Measurements from ENCODE around the gene CRACR2B. TPM values are rescaled to one million over a fixed set of nuclear protein-coding genes. Genes with fewer than 3 reads are reported as not detected.

The CRACR2B gene
- total RNA-seq, 4 donors from 2014 or later: 0.48 to 5.7 (median 3.5) TPM

DNA sequence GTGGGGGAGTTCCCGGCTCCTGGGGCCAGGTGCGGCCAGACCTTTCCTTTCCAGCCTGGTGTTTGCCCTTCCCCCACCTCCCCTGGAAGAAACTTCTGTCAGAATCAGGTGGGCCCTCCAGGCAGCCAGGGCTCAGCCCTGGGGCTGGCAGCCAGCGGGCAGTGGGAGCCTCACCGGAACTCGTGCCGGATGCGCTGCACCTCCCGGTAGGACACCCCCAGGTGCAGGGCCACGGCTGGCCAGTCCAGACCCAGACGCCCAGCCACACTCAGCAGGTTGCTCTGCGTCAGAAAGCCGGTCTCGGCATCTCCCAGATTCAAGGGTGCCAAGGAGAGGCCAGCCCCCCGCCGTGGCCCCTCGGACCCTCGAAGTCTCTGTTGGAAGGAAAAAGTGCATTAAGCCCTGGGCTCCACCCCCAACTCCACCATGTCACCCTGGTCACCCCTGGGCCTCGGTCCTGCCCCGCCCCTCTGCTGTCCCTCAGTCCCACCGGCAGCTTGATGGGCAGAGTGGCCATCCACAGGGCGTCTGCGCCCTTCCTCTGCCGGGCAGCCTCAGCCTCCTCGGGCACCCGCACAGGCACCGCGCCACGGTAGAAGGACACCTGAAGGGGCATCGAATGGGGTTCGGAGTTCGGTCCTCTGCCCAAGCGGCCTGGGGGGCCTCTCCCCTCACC is 27.9 kb upstream of the CRACR2B start:
- Histone ChIP-seq H3K4me1 (peaks cover 37 to 60% (median 46%) of the 10 kb centered on the region in 3 donors), H3K27me3 (no peaks in the 10 kb centered on the region), H3K27ac (no peak overlapping the region), H3K4me3 (no peak overlapping the region), H3K9me3 (no peaks in the 10 kb centered on the region), H3K36me3 (peaks cover 0 to 48% (median 11%) of the 10 kb centered on the region in 3 donors)
- TF ChIP-seq, protein P1, sequence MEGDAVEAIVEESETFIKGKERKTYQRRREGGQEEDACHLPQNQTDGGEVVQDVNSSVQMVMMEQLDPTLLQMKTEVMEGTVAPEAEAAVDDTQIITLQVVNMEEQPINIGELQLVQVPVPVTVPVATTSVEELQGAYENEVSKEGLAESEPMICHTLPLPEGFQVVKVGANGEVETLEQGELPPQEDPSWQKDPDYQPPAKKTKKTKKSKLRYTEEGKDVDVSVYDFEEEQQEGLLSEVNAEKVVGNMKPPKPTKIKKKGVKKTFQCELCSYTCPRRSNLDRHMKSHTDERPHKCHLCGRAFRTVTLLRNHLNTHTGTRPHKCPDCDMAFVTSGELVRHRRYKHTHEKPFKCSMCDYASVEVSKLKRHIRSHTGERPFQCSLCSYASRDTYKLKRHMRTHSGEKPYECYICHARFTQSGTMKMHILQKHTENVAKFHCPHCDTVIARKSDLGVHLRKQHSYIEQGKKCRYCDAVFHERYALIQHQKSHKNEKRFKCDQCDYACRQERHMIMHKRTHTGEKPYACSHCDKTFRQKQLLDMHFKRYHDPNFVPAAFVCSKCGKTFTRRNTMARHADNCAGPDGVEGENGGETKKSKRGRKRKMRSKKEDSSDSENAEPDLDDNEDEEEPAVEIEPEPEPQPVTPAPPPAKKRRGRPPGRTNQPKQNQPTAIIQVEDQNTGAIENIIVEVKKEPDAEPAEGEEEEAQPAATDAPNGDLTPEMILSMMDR (IDR thresholded peaks at IDR 0.05): no peak
- no peak for TF ChIP-seq POLR2A (IDR thresholded peaks at IDR 0.05)
- WGBS, 2 donors: 40 to 95% methylated on average over 1 to 12 of the region's 32 CpGs
- intact Hi-C loops (cut with DNase I): no loop called here
- no peak for DNase-seq

DNA sequence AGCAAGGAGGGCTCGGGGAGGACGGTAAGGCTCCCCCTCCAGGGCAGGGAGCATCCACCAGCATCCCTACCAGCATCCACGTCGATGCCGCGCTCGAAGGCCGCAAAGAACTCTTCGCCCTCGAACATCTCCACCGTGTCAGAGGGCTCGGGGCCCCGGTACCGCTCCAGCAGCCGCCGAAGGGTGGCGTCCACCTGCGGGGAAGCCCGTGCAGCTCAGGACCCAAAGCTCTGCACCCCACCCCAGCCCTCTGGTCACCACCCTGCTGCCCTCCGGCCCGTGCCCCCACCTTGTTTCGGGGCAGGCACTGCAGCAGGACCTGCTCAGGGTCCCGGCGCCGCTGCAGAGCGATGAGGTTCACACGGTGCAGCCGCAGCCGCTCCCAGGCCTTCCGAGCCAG is 27.2 kb upstream of the CRACR2B start:
- no peak overlapping the region for H3K27ac ChIP-seq
- H3K36me3 ChIP-seq: peaks cover 0 to 48% (median 11%) of the 10 kb centered on the region in 3 donors
- TF ChIP-seq, protein P1 (IDR thresholded peaks at IDR 0.05): no peak
- no peak for TF ChIP-seq POLR2A (IDR thresholded peaks at IDR 0.05)
- no peaks in the 10 kb centered on the region for H3K9me3 ChIP-seq
- intact Hi-C loops (cut with DNase I): no loop called here
- no peak for DNase-seq
- no peaks in the 10 kb centered on the region for H3K27me3 ChIP-seq
- H3K4me3 ChIP-seq: no peak overlapping the region
- 89 to 98% methylated on average over 10 to 12 of the region's 30 CpGs for WGBS, 2 donors
- peaks cover 31 to 60% (median 46%) of the 10 kb centered on the region in 3 donors for H3K4me1 ChIP-seq

DNA sequence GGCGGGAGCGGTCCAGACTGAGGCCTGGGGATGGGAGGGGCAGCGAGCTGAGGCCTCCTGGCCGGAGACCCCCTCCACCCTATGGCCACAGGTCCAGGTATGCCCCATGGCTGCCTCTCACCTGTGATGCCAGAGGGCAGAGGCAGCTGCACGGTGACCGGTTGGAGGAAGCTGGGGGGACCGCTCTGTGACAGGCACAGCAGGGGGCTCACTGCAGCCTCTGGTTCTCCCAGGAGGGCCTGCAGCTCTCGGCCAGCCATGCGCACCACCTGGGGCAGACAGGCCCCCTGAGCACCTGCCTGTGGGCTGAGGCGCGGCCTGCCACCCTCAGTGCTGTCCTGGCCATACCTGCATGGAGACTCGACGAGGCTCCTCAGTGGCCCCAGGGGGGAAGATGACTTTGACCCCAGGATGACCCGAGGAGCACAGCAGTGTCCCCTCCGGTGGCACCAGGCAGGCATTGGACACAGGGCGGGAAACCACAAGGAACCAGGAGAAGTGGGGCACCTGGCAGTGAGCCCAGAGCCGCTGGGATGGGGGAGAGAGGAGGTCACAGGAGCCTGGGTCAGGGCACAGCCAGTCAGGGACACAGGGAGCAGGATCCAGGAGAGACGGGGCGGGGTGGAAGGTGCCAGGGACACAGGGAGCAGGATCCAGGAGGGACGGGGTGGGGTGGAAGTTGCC is 26.5 kb upstream of the CRACR2B start:
- intact Hi-C loops (cut with DNase I): no loop called here
- H3K4me3 ChIP-seq: no peak overlapping the region
- H3K9me3 ChIP-seq: no peaks in the 10 kb centered on the region
- no peak for DNase-seq
- WGBS, 2 donors: 78 to 88% methylated on average over 7 to 10 of the region's 20 CpGs
- no peaks in the 10 kb centered on the region for H3K27me3 ChIP-seq
- no peak overlapping the region for H3K27ac ChIP-seq
- H3K4me1 ChIP-seq: peaks cover 27 to 60% (median 42%) of the 10 kb centered on the region in 3 donors
- peaks cover 0 to 48% (median 11%) of the 10 kb centered on the region in 3 donors for H3K36me3 ChIP-seq
- TF ChIP-seq, protein P1 (IDR thresholded peaks at IDR 0.05): no peak
- no peak for TF ChIP-seq POLR2A (IDR thresholded peaks at IDR 0.05)

GRCh38 chr11:802018-802617 is 25.6 kb upstream of the CRACR2B start:
- H3K4me1 ChIP-seq: peaks cover 18 to 52% (median 33%) of the 10 kb centered on the region in 3 donors
- no peaks in the 10 kb centered on the region for H3K27me3 ChIP-seq
- WGBS, 2 donors: 96% methylated on average over 8 of the region's 21 CpGs; no CpG with 5 or more reads in 1 of the 2 donors
- intact Hi-C loops (cut with DNase I): no loop called here
- no peak overlapping the region for H3K4me3 ChIP-seq
- H3K36me3 ChIP-seq: peaks cover 0 to 48% (median 11%) of the 10 kb centered on the region in 3 donors
- H3K27ac ChIP-seq: no peak overlapping the region
- no peak for DNase-seq
- TF ChIP-seq POLR2A (IDR thresholded peaks at IDR 0.05): no peak
- H3K9me3 ChIP-seq: no peaks in the 10 kb centered on the region

DNA sequence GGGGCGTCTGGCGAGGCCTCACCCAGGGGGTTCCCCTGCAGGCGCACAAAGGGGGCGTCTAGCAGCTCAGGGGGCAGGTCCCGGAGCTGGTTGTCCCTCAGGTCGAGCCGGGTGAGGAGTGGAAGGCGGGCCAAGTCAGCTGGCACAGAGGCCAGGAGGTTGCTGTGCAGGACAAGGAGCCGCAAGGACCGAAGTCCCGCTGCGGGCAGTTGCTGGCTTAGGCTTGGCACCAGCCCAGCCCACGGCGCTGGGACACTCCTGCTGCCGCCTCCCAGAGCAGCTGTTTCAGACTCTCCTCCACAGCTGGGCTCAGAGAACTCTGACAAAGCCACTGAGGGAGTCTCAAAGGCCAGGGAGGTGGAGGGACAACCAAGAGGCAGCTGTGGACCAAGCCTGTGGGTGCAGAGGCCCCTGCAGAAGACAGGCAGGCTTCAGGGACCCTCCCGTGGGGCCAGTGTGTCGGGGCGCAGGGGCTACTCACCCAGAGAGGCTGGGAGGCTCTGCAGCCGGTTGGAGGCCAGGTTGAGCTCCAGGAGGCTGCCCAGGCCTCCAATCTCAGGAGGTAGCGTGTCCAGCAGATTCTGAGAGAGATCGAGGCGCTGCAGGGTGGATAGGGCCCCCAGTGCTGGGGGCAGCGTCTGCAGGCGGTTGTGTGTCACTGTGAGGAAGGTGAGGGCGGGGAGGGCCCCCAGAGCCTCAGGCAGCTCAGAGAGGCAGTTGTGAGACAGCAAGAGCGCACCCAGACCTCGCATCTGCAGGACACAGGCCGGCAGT is 24.8 kb upstream of the CRACR2B start:
- TF ChIP-seq POLR2A (IDR thresholded peaks at IDR 0.05): no peak
- TF ChIP-seq, protein P1 (IDR thresholded peaks at IDR 0.05): no peak
- no peaks in the 10 kb centered on the region for H3K9me3 ChIP-seq
- H3K27ac ChIP-seq: no peak overlapping the region
- H3K4me3 ChIP-seq: no peak overlapping the region
- intact Hi-C loops (cut with DNase I): no loop called here
- DNase-seq: no peak
- H3K27me3 ChIP-seq: no peaks in the 10 kb centered on the region
- 70 to 84% methylated on average over 2 to 10 of the region's 28 CpGs for WGBS, 2 donors
- H3K4me1 ChIP-seq: peaks cover 18 to 53% (median 27%) of the 10 kb centered on the region in 3 donors
- H3K36me3 ChIP-seq: peaks cover 0 to 48% (median 11%) of the 10 kb centered on the region in 3 donors
